SK-N-SH (cell line): Measurements from ENCODE around the gene NIT1. TPM values are rescaled to one million over a fixed set of nuclear protein-coding genes. Genes with fewer than 3 reads are reported as not detected.
A peak's percentile ranks its signal among the peaks of the same experiment; 100 is the strongest.

Source experiments
- CTCF ChIA-PET: fragments of 300-600, 350-600 bp; formaldehyde crosslinking; extraction: SDS; loops from one replicate; lab custom pipeline; 2021; lab: Yijun Ruan, JAX
- POLR2A ChIA-PET: fragments of 350-600 bp; sonication (Branson Sonifier 250); formaldehyde crosslinking; extraction: SDS; loops from one replicate; lab custom pipeline; 2020; ENCODE audit warnings: antibody characterized with exemption, inconsistent platforms; lab: Yijun Ruan, JAX
- DNase-seq: peaks from one replicate; pipeline ENCODE4 v3.0.0; 2012
- H2AFZ ChIP-seq: fragments of 200-600 bp; sonication (generic); 2 replicates; pipeline ENCODE4 v1.8.1; 2016; ENCODE audit warnings: antibody characterized with exemption, mild to moderate bottlenecking, low read depth
- H3F3A ChIP-seq: fragments of 200-600 bp; sonication (generic); replicated peaks from 2 replicates; pipeline ENCODE3; 2016; ENCODE audit warnings: antibody characterized with exemption, mild to moderate bottlenecking; ENCODE audit not compliant: insufficient read depth
- H3K27ac ChIP-seq, 2 experiments: fragments of 200-500 bp in 1 of 2; fragments of 200-600 bp in 1 of 2; sonication (Bioruptor generic) in 1 of 2; sonication (generic), shearing (Covaris generic) in 1 of 2; 2 replicates each; pipeline versions ENCODE4 v1.5.1 to v1.6.1; 2014 to 2016; ENCODE audit warnings: low read depth in 2 of 2, inconsistent platforms in 1 of 2, low read length in 1 of 2, mild to moderate bottlenecking in 1 of 2, mixed read lengths in 1 of 2
- H3K27me3 ChIP-seq: fragments of 200-600 bp; sonication (generic), shearing (Covaris generic); 2 replicates; pipeline ENCODE4 v1.6.1; 2016; ENCODE audit warnings: mixed run types; ENCODE audit not compliant: insufficient read depth
- H3K36me3 ChIP-seq, 2 experiments: fragments of 200-500 bp in 1 of 2; fragments of 200-600 bp in 1 of 2; sonication (Bioruptor generic) in 1 of 2; sonication (generic) in 1 of 2; replicated peaks in 1 of 2; 2 replicates each; pipeline versions ENCODE3 to v1.5.1; 2014 to 2016; ENCODE audit warnings: low read length in 1 of 2, mild to moderate bottlenecking in 1 of 2; ENCODE audit not compliant: insufficient read depth in 2 of 2, control insufficient read depth in 1 of 2
- H3K4me1 ChIP-seq, 2 experiments: fragments of 200-500 bp in 1 of 2; fragments of 200-600 bp in 1 of 2; sonication (Bioruptor generic) in 1 of 2; sonication (generic), shearing (Covaris generic) in 1 of 2; 2 replicates each; pipeline versions ENCODE4 v1.5.1 to v1.6.1; 2014 to 2016; ENCODE audit warnings: low read depth in 1 of 2, low read length in 1 of 2, mixed run types in 1 of 2; ENCODE audit not compliant: insufficient read depth in 2 of 2, control insufficient read depth in 1 of 2
- H3K4me2 ChIP-seq: fragments of 200-600 bp; sonication (generic), shearing (Covaris generic); 2 replicates; pipeline ENCODE4 v1.6.1; 2017; ENCODE audit warnings: mixed run types
- H3K4me3 ChIP-seq, 2 experiments: fragments of 200-500 bp in 1 of 2; fragments of 200-600 bp in 1 of 2; sonication (Bioruptor generic) in 1 of 2; sonication (generic), shearing (Covaris generic) in 1 of 2; 2 replicates each; pipeline versions ENCODE4 v1.5.1 to v1.8.1; 2014 to 2016; ENCODE audit warnings: low read depth in 2 of 2, inconsistent platforms in 1 of 2, low read length in 1 of 2, mild to moderate bottlenecking in 1 of 2, mixed read lengths in 1 of 2, moderate library complexity in 1 of 2
- H3K79me2 ChIP-seq: fragments of 200-600 bp; sonication (generic); 2 replicates; pipeline ENCODE4 v1.8.1; 2017; ENCODE audit warnings: mild to moderate bottlenecking; ENCODE audit not compliant: insufficient read depth
- H3K9ac ChIP-seq: fragments of 200-600 bp; sonication (generic); 2 replicates; pipeline ENCODE4 v1.6.1; 2017; ENCODE audit warnings: mixed run types
- H3K9me2 ChIP-seq: fragments of 200-600 bp; sonication (generic); 2 replicates; pipeline ENCODE4 v1.6.1; 2017; ENCODE audit warnings: mixed run types
- H3K9me3 ChIP-seq: fragments of 200-600 bp; sonication (generic); 2 replicates; pipeline ENCODE4 v1.6.1; 2017; ENCODE audit warnings: mixed run types, mild to moderate bottlenecking, moderate library complexity
- H4K20me1 ChIP-seq: fragments of 200-600 bp; sonication (generic); 2 replicates; pipeline ENCODE4 v1.6.1; 2017; ENCODE audit warnings: mild to moderate bottlenecking, mixed run types; ENCODE audit not compliant: insufficient read depth
- CHD2 ChIP-seq: fragments of 150-350 bp; IDR thresholded peaks from 2 replicates; pipeline ENCODE4 v1.6.1; 2018; ENCODE audit warnings: low read length; ENCODE audit not compliant: partially characterized antibody
- CTCF ChIP-seq: fragments of 200-600 bp; sonication (generic); IDR thresholded peaks from 2 replicates; pipeline ENCODE4 v1.6.1; 2017; ENCODE audit warnings: antibody characterized with exemption, mild to moderate bottlenecking, moderate library complexity
- EP300 ChIP-seq, 2 experiments: IDR thresholded peaks; 2 replicates each; pipeline versions ENCODE4 v1.4.0 to v1.6.1; 2012; ENCODE audit warnings: borderline replicate concordance in 1 of 2, low read depth in 1 of 2, low read length in 1 of 2
- POLR2AphosphoS5 ChIP-seq: IDR thresholded peaks from 2 replicates; pipeline ENCODE4 v1.6.1; 2012; ENCODE audit warnings: low read depth, low read length
- USF1 ChIP-seq: IDR thresholded peaks from 2 replicates; pipeline ENCODE4 v1.4.0; 2012; ENCODE audit warnings: low read depth, borderline replicate concordance
- YY1 ChIP-seq: IDR thresholded peaks from 2 replicates; pipeline ENCODE4 v1.4.0; 2012; ENCODE audit warnings: low read depth, mild to moderate bottlenecking
- WGBS: methylation state at CpG from one replicate; pipeline ENCODE4 v1.1.6; 2017; ENCODE audit warnings: low lambda C conversion rate; 5-methylcytosine and 5-hydroxymethylcytosine counted together
- polyA plus RNA-seq, 3 experiments: library from polyadenylated mRNA; depleted of rRNA; stranded (reverse); fragments of >200 nt; gene quantifications; 2 replicates each; pipeline ENCODE4 v1.2.3, GENCODE V29; 2012

NIT1 gene
- polyA plus RNA-seq, 1 of the 3 experiments (the other 2 are of a cell fraction), result 38.7 TPM

- Histone ChIP-seq H4K20me1 (peaks cover 17% of the 10 kb centered on the region), H3K4me3 (peak overlapping the region; percentile 79 to 92), H3K9me3 (no peaks in the 10 kb centered on the region), H3K9ac (peak overlapping the region; percentile 93; the same call in 1 of the 2 replicates), H2AFZ (no peak overlapping the region), H3K4me2 (peak overlapping the region; percentile 92), H3K27ac (peak overlapping the region; percentile 90 to 93), H3K4me1 (peaks cover 22 to 25% of the 10 kb centered on the region in 2 experiments; a peak in 3 of 4 replicates), H3K27me3 (no peaks in the 10 kb centered on the region), H3K9me2 (no peaks in the 10 kb centered on the region), H3K36me3 (peaks cover 30 to 46% of the 10 kb centered on the region in 2 experiments), H3F3A (peaks cover 15% of the 10 kb centered on the region), H3K79me2 (peaks cover 62% of the 10 kb centered on the region)
- WGBS, result 49% methylated on average over 10 of the region's 10 CpGs
- no peak for TF ChIP-seq EP300 (IDR thresholded peaks at IDR 0.05; ENCODE audit: borderline replicate concordance in 1 of 2, low read depth in 1 of 2, low read length in 1 of 2)
- TF ChIP-seq POLR2AphosphoS5, result peak; percentile 3
- peak; percentile 55 for TF ChIP-seq CTCF
- no peak for TF ChIP-seq USF1
- DNase-seq, result peak; percentile 39
- POLR2A ChIA-PET, result interaction anchor here (0.9 to 1.7 kb wide), 2 partner anchors 9 to 78 kb away, joined by 3 to 5 read pairs; no protein-coding TSS in a partner anchor
- CTCF ChIA-PET, result interaction anchor here (0.8 to 1.4 kb wide), 2 partner anchors 12 to 31 kb away, joined by 3 to 9 read pairs; partner anchors contain the start of gene DEDD
Measured at GRCh38 chr1:161119092-161119903, 1.4 kb downstream of the NIT1 start.

DNA sequence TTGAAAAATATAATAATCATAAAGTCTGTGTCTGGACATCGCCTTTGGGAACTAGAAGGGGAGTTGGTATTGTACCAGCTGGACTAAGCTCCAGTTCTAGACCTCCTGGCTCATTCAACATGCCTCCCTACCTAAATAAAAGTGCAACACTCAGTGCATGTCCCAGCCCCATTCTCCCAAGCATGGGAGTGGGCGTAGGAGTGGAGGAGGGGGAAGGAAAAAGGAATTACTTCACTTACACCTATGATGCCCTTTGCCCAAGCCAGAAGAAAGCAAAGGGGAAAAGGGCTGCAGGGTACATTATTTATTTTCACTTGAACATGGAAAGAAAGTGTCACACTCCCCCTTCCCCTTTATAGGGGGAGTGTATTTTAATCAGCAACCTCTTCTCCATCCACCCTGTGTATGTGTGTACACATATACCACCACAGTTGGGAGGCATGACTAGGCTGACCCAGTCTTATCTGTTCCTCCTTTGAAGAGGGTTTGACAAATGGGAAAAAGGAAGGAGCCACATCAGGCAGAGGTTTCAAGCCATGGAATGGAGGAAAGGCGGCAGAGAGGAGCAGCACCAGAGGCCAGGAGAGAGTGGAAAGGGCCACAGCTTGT is 3.2 kb downstream of the NIT1 start:
- Histone ChIP-seq H3F3A (peaks cover 12% of the 10 kb centered on the region), H3K4me3 (no peak overlapping the region), H3K9me3 (no peaks in the 10 kb centered on the region), H2AFZ (no peak overlapping the region), H3K4me1 (peaks cover 15 to 22% of the 10 kb centered on the region in 2 experiments; a peak in 3 of 4 replicates), H3K79me2 (peaks cover 61% of the 10 kb centered on the region), H3K36me3 (peaks cover 22 to 49% of the 10 kb centered on the region in 2 experiments), H3K9me2 (no peaks in the 10 kb centered on the region), H3K27me3 (no peaks in the 10 kb centered on the region), H3K9ac (no peak overlapping the region), H3K4me2 (no peak overlapping the region), H3K27ac (no peak overlapping the region), H4K20me1 (peaks cover 10% of the 10 kb centered on the region)
- TF ChIP-seq CHD2 (no peak), YY1 (no peak)
- WGBS, result 100% methylated on average over 3 of the region's 3 CpGs
- no peak for DNase-seq
- ChIA-PET CTCF (no interaction called here), POLR2A (interaction anchor here (0.7 kb wide), 1 partner anchor 9 kb away, joined by 3 read pairs; no protein-coding TSS in a partner anchor)
